Activated CD4-positive, alpha-beta T cell treated with anti-CD3 and anti-CD28 coated beads, Interleukin-2, Interleukin-6, amounts not matched to agents 100 ng/mL and 50 ng/mL, durations not matched to agents 16 hours and 8 hours (primary cell): Measurements from ENCODE around the gene HDAC11.
"Not testable (repeated sequence)": the region's sequence is repeated elsewhere in the genome, so short reads cannot be mapped to it uniquely, and the experiment has no call there.

ENCODE experiments used
- DNase-seq: peaks from one replicate; pipeline ENCODE4 v3.0.0-alpha.2; 2020

The HDAC11 gene, protein sequence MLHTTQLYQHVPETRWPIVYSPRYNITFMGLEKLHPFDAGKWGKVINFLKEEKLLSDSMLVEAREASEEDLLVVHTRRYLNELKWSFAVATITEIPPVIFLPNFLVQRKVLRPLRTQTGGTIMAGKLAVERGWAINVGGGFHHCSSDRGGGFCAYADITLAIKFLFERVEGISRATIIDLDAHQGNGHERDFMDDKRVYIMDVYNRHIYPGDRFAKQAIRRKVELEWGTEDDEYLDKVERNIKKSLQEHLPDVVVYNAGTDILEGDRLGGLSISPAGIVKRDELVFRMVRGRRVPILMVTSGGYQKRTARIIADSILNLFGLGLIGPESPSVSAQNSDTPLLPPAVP

DNA sequence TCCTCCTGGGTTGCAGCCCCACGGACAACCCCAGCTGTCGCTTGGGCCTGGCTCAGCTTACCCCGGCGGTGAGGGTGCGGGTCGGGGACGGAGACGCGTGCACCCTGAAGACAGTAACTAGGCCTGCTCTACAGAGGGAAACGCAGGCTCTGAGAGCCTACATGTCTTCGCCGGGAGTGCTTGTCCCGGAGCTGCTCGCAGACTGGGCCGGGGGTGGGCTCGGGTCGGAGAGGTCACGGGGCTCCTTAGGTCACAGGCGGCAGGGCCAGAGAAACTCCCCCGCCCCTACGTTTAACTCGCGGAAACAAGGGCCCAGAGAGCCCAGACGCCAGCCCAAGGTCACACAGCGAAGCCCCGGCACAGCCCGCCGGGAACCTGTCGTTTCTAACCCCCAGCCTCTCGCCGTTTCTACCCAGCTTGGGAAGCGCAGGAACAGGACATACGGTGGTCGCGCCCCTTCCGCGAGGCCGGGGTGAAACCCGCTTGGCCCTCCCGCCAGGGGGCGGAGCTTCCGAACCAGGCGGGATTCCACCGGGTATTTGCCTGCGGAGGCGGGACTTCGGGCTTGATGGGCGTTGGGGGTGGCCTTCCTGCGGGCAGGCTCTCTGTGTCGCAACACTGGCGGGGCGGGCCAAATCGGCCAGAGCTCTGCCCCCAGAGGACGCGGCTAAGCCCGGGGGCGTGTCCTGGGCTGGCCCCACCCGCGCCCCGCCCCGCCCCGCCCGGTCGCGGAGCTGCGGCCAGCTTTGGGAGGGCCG, at the start of gene HDAC11:
HDAC11 (plus strand) TSS at position 725 of the 758 bp plus-strand sequence. CDS start 42 bp downstream, outside the sequence.
- DNase-seq = peak; percentile 99

DNA sequence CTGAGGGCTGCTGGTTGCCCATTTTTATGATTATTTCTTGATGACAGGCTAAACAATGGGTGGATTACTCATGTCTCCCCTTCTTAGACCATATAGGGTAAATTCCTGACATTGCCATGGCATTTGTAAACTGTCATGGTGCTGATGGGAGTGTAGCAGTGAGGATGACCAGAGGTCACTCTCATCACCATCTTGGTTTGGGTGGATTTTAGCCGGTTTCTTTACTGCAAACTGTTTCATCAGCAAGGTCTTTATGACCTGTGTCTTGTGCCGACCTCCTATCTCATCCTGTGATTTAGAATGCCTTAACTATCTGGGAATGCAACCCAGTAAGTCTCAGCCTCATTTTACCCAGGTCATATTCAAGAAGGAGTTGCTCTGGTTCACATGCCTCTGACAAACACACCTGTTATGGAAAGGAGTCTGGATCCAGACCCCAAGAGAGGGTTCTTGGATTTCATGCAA, 49.7 kb upstream of the HDAC11 start:
- DNase-seq = not testable (repeated sequence)

DNA sequence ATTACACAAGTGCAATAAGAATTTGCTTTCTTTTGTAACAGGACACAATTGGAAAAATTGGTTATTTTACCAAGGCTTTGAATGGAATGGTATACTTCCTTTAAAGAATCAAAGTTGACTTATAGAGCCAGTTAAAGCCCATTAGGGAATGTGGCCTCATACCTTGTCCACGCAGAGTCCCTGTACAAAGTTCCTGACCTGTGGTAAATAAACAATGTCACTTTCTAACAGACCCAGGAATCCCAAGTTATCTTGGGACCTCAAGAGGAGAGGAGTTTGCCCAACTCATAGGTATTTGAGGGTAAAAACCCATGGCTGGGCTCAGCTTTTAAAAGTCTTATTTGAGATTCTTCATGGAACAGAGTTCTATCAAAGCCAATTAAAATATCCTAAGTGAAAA, 48.0 kb upstream of the HDAC11 start:
- no peak for DNase-seq

DNA sequence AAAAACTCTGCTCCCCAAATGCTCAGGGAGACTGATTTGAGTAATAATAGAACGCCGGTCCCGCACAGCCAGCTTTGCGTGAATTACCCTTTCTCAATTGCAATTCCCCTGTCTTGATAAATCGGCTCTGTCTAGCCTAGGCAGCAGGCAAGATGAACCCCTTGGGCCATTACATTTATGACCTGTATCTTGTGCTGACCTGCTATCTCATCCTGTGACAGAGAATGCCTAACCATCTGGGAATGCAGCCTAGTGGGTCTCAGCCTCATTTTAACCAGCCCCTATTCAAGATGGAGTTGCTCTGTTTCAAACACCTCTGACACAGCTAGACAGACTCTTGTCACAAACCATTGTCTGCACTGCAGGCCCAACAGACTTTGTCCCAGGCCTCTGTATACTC, 46.2 kb upstream of the HDAC11 start:
- DNase-seq = no peak

DNA sequence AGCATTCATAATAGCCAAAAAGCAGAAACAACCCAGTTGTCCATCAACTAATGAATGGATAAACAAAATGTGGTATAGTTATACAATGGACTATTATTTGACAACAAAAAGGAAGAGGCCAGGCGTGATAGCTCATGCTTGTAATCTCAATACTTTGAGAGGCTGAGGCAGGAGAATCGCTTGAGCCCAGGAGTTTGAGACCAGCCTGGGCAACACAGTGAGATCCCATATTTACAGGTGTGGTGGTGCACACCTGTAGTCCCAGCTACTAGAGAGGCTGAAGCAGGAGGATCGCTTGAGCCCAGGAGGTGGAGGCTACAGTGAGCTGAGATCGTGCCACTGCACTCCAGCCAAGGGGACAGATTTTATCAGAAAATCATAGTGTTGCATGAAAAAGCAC, 43.9 kb upstream of the HDAC11 start:
- not testable (repeated sequence) for DNase-seq

DNA sequence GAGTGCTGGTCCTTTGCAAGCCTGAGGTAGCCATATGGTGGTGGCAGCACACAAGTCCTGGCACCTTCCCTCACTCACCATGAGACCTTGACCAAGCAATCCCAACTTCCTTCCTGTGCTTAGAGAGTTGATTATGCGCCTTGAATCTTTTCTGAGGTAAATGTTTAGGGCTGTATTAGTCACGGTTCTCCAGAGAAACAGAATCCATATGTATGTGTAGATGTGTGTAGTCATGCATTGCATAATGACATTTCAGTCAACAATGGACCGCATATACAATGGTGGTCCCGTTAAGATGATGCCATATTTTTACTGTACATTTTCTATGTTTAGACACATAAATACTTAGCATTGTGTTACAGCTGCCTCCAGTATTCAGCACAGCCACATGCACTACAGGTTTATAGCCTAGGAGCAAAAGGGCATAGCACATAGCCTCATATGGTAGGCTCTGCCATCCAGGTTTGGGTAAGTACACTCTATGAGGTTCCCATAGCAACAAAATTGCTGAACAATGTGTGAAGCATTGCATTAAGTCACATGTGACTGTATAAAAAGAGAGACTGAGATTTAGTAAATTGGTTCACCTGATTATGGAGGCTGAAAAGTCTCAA, 39.8 kb upstream of the HDAC11 start:
- no peak for DNase-seq

DNA sequence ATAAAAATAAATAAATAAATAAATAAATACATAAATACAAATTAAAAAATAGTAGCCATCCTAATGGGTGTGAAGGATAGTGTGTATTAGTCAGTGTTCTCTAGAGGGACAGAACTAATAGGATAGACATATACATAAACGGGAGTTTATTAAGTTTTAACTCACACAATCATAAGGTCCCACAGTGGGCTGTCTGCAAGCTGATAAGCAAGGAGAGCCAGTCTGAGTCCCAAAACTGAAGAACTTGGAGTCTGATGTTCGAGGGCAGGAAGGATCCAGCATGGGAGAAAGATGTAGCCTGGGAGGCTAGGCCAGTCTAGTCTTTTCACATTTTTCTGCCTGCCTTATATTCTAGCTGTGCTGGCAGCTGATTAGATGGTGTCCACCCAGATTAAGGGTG, 37.2 kb upstream of the HDAC11 start:
- not testable (repeated sequence) for DNase-seq

DNA sequence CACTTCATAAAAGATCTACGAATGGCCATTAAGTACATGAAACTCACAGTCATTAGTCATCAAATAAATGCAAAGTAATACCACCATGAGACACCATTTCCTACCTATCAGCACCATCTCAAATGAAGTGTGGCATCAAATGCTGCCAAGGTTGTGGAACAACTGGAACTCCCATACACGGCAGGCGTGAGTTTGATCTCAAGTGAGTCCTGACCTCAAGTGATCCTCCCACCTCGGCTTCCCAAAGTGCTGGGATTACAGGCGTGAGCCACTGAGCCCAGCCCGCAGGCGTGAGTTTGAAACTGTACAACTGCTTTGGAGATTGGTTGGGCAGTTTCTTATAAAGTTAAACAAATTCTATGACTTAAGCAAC, 28.8 kb upstream of the HDAC11 start:
- DNase-seq = peak; percentile 14

DNA sequence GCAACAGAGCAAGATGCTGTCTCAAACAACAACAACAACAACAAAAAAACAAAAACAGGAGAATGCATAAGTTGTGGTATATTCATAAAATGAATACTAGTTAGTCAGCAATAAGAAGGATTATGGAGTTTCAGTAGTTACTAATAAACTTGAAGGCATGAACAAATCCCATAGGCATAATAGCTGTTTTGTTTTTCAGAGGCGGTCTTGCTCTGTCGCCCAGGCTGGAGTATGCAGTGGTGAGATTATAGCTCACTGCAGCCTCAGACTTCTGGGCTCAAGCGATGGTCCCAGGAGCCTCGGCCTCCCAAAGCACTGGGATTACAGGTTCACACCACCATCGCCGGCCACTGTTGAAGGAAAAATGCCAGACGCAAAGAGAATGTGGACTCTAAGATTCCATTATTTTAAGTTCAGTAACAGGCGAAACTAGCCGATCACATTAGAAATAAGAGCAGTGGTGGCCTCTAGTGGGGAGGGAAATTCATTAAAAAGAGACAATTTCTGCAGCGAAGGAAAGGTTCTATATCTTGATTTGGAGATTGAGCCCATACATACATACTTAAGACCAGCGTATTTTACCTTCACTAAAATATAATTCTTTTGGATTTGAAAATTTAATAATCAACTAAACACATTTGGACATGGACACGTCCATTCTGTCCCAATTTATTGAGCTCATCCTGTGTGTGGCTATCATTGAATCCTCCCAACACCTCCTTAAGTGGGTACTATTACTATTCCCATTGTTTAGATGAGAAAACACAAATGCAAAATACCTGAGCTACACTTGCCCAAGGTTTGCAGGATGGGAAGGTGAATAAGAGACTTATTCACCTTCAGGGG, 27.4 kb upstream of the HDAC11 start:
- DNase-seq = peak; percentile 62

DNA sequence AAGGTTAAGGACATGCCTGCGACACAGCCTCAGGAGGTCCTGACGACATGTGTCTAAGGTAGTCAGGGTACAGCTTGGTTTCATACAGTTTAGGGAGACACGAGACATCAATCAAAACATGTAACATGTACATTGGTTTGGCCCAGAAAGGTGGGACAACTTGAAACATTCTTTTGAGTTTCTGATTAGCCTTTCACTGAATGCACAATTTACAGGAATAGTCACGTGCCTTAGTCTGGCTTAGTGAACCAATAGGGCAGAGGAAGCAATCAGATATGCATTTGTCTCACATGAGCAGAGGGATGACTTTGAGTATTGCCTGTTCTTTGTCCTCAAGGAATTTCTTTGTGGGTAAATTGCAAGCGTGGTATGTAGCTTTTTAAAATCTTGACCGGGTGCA, 24.5 kb upstream of the HDAC11 start:
- no peak for DNase-seq

DNA sequence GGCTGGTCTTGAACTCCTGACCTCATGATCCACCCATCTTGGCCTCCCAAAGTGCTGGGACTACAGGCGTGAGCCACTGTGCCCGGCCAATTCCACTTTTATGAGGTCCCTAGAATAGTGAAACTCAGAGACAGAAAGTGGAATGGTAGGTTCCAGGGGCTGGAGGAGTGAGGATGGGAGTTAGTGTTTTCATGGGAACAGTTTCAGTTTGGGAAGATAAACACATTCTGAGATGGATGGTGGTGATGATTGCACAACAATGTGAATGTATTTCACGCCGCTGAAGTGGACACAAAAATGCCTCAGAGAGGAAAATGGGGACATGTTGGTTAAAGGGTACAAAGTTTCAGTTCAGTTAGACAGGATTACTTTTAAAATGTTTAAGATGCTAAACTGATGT, 22.5 kb upstream of the HDAC11 start:
- DNase-seq = no peak

DNA sequence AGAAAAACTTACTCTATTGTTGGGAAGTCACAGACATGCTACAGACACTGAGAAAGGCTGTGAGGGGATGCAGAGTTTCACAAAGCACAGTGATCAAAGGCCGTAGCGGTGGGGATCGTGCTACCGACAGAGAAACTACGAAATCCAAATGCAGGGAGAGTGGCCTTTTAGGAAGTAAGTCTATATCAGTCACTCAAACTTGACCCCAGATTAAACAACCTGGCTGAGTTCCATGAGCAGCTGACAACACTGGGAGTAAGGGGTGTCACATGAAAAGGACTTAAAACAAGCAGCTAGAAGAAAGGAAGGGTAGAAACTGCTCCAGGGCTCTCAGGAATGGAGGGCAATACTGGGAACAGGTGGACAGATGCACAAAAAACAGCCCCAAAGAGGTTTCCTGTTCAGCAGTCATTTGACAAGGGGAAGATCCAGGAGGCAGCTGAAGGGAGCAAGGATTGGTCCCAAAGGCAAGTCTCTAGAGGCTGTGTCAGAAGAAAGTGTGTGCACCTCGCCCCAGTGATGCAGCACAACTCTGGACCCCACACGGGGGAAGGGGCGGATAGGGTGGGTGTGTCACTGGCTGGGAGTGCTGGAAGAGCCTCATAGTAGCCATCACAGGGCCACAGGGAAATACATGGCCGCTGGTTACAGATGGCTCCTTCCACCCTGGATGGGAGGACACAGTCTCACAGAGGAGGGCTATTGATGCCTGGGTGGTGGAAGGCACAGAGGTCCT, 20.3 kb upstream of the HDAC11 start:
- no peak for DNase-seq

DNA sequence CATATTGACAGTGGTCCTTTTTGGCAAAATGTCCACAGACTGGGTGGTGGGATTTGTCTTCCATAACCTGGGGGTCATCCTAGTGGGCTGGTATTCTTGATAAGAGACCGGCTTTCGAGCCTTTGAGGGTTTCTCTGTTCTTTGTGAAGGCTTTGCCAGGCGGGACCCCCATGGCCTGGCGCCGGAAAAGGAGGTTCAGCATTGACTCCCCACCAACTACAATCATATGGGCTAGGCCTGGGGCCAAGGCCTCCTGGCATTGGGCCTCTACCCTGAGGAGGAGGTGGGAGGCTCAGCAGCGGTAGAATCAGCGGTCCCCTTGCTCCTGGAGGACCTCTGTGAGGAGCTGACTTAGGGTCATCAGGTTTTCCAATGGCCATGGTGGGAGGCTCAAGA, 19.8 kb upstream of the HDAC11 start:
- no peak for DNase-seq

DNA sequence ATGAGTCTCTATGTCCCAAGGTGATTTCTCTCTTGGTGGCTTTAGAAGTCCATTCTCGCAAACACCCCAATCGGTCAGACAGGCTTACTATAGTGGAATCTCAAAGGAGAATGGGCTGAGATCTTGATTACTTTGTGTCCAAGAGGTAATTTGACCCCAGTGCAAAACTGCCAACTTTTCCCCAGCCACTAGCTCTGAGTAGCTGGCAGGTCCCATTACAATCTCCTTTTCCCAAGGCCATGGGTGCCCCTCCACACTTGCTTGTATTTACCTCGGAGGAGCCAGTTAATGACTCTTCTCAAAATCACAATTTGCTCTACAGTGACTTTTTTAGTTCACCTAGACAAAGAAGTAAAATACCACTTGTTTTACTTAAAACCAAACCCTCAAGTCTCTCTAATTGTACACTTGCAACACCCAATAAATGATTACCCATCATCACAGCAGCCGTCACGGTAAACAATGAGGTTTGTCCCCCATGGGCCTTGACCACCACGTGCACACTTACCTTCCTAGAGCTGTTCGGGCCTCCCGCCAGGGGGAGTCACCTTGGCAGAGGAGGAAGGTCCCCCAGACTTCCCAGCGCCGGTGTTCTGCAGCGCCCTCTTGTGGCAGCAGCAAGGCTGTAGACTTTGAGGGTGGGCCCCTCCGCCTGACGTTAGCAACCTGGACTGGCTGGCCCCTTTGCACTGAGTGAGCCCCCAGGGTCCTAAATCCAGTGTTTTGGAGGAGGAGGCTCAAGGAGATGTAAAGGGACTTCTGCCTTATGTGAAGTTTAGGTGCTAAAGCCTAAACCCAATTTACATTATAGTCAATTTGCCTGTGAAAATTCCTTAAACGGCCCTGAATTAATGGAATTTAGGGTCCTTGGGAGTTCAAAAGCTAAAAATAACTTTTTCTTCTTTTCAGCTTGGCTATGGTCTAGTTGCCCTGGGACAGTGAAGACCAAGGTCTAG, 18.7 kb upstream of the HDAC11 start:
- peak; percentile 86 for DNase-seq

DNA sequence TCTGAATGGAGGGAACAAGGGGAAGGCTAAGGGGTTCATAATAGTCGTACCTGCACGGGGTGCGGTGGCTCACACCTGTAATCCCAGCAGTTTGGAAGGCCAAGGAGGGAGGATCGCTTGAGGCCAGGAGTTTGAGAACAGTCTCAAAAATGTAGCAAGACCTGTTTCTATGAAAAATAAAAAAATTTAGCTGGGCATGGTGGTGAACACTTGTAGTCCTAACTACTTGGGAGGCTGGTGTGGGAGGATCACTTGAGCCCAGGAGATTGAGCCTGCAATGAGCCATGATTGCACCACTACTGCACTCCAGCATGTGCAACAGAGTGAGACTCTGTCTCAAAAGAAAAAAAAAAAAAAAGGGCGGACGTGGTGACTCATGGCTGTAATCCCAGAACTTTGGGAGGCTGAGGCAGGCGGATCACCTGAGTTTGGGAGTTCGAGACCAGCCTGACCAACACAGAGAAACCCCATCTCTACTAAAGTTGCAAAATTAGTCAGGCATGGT, 17.9 kb upstream of the HDAC11 start:
- DNase-seq = no peak

DNA sequence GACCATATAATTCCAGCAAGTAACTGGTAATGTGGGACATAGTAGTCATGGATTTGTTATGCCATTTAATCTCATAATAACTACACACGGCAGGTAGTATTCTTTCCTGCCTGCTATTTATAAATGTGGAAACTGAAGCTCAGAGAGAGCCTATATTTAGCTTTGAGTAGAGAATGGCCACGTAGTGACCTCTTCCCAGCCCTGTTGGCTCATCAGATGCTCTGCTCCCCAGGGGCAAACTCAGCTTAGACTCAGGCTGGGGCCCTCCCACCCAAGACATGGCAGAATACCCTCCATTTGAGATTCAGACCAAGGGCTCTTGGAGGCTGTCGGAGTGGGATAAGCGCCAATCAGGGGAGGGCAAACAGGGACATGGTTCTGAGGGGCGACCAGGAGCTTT, 17.3 kb upstream of the HDAC11 start:
- DNase-seq = no peak

DNA sequence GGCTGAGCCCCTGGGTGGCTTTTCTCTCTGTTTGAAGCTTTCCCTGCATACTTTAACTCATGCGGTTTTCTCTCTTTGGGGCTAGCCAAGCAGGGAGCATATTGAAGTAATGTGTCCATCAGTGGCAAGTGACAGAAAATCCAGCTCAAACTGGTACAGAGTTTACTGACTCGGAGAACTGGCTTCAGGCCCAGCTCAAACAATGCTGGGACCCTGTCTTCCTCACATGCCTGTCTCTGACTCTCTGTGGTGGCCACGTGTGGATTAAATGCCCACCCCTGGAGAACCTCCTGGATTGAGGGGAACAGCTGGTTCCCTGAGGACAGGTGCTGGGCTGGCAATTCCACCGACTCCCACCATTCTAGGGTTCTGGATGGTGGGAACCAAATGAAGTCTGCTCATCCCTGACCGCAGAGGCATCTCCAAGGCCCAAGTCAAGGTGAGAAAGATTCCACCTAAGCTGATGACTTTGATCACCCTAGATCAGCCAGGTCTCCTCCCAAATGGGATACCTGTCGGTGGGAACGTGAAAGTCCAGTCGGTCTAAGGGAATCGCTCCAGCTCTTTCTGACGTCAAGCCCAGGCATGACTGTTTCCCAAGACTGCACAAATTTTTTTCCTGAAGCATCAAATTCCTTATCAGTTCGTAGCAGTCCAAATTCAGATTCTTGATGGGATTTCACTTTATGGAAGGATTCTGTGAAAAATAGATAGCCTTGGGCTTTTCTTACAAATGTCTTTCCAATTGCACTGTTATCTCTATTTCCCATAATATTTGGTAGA, 16.3 kb upstream of the HDAC11 start:
- DNase-seq = no peak

DNA sequence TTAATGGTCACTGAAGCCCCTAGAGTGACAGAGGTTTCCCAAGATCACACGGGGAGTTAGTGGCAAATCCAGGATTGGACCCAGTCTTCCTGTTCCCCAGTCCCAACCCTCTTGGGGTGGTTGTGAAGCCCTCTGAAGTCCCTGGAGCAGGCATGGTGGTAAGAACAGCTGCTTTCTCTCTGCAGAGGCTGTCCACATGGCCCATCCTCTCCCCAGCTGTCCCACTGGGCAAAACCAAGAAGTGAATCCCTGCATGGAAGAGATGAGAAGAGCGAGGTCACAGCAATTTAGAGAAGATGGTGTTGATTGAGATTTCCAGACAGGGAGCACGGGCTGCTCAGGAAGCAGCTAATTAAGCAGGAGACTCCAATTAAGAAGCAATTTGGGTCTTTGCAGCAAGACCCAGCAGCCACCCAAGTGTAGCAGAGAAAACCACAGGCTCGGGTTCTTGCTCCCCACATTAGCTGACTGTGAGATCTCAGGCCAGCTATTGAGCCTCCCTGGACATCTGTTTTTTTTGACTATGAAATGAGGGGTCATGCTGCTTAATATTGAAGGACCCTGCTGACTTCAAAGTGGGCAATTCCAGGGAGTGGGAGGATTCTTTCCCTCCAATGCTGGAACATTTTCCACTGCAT, 14.8 kb upstream of the HDAC11 start:
- no peak for DNase-seq

DNA sequence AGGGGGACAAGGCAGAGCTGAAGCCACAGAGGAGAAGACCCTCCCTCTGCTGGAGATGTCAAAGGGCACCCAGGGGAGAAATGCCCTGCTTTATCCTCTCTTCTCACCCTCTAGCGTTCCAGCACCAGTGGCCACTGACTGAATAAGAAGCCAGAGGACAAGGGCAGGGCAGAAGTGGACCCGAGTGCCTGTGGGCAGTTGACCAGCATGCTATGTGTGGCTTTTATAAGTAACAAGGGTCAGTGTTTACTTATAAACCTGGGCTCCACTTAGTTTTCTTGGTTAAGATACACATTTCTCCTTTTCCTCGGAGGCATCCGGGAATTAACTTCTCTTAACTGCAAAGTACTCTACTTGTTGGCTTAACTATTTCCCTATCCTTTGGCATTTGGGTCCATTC, 13.3 kb upstream of the HDAC11 start:
- no peak for DNase-seq
